Measurements from ENCODE around the gene PABPC3. TPM values are rescaled to one million over a fixed set of nuclear protein-coding genes. Genes with fewer than 3 reads are reported as not detected.

The PABPC3 gene
- total and polyA plus RNA-seq, 2 donors (not counting 3 experiments of a cell fraction or from before 2014, with no cell fraction given), result 0.07 to 0.31 TPM

DNA sequence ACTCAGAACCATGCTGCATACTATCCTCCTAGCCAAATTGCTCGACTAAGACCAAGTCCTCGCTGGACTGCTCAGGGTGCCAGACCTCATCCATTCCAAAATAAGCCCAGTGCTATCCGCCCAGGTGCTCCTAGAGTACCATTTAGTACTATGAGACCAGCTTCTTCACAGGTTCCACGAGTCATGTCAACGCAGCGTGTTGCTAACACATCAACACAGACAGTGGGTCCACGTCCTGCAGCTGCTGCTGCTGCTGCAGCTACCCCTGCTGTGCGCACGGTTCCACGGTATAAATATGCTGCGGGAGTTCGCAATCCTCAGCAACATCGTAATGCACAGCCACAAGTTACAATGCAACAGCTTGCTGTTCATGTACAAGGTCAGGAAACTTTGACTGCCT, 1.5 kb downstream of the PABPC3 start:
- H3K4me1 ChIP-seq (ENCODE audit: control insufficient read depth, extremely low read depth, insufficient read depth, low read length), result no peaks in the 10 kb centered on the region
- CTCF ChIA-PET, result interaction anchor here (1.1 to 1.3 kb wide), 2 partner anchors 11 to 16 kb away, joined by 3 to 4 read pairs; no protein-coding TSS in a partner anchor
- H3K9me1 ChIP-seq (replicated peaks; ENCODE audit: control insufficient read depth, extremely low read depth, insufficient read depth, low read length), result no peaks in the 10 kb centered on the region
- no peak overlapping the region for H3K4me3 ChIP-seq (replicated peaks in 1 of 3; ENCODE audit: insufficient read depth in 1 of 3, low read depth in 1 of 3, low read length in 3 of 3)
- no peaks in the 10 kb centered on the region for H4K20me1 ChIP-seq (replicated peaks; ENCODE audit: control insufficient read depth, extremely low read depth, insufficient read depth, low read length)
- no peak overlapping the region for H3K4me2 ChIP-seq (ENCODE audit: insufficient read depth, low read length)
- dilution Hi-C loops (cut with MboI; ENCODE audit: extremely low pct_ligation_motif_present, low sequenced_read_pairs), result no loop called here
- H2AFZ ChIP-seq (ENCODE audit: low read depth, low read length), result no peak overlapping the region
- no TSS peak for BruUV-seq (replicated peaks)
- FAIRE-seq (no peak), DNase-seq (ENCODE audit: low read depth, low spot score) (no peak)
- TF ChIP-seq GATA2 (IDR thresholded peaks at IDR 0.05; ENCODE audit: insufficient read depth, insufficient read length, low read depth, low read length) (no peak), JUN (IDR thresholded peaks at IDR 0.05; ENCODE audit: borderline replicate concordance, insufficient read depth, insufficient read length, low read depth) (no peak), POLR2A (IDR thresholded peaks at IDR 0.05; ENCODE audit: low read depth, low read length) (no peak), FOS (IDR thresholded peaks at IDR 0.05; ENCODE audit: borderline replicate concordance, insufficient read depth, low read length) (no peak), CTCF (IDR thresholded peaks at IDR 0.05; ENCODE audit: extremely low read depth in 1 of 2, insufficient read depth in 1 of 2, low read depth in 1 of 2, low read length in 2 of 2) (no peak), EZH2 (IDR thresholded peaks at IDR 0.05; ENCODE audit: borderline replicate concordance, low read depth, low read length, severe bottlenecking) (no peak), POLR2AphosphoS5 (IDR thresholded peaks at IDR 0.05; ENCODE audit: insufficient read depth, low read depth, low read length) (no peak), MYC (IDR thresholded peaks at IDR 0.05; ENCODE audit: low read depth, low read length) (no peak), MAX (IDR thresholded peaks at IDR 0.05; ENCODE audit: insufficient read depth, insufficient read length) (no peak)
- no peaks in the 10 kb centered on the region for H3K36me3 ChIP-seq (ENCODE audit: control insufficient read depth in 2 of 2, extremely low read depth in 1 of 2, insufficient read depth in 2 of 2, low read length in 2 of 2)
- POLR2A ChIA-PET, result no interaction called here
- peaks cover 0 to 11% of the 10 kb centered on the region in 2 experiments for H3K27me3 ChIP-seq (ENCODE audit: control insufficient read depth in 2 of 2, insufficient read depth in 2 of 2, low read length in 2 of 2)
- H3K9ac ChIP-seq (replicated peaks; ENCODE audit: extremely low read depth, insufficient read depth, low read length), result no peak overlapping the region
- H3K27ac ChIP-seq (ENCODE audit: insufficient read depth, low read depth, low read length), result no peak overlapping the region
- no peaks in the 10 kb centered on the region for H3K79me2 ChIP-seq (ENCODE audit: control insufficient read depth, insufficient read depth, low read length)
- no peaks in the 10 kb centered on the region for H3K9me3 ChIP-seq (replicated peaks; ENCODE audit: control insufficient read depth, insufficient read depth, low read length)
- intact Hi-C loops (cut with micrococcal nuclease), result no loop called here

Data from endothelial cell of umbilical vein (primary cell).